Retinal pigment epithelial cell (primary cell): ENCODE results near the gene GATA5.

Experiments
- DNase-seq: peaks from one replicate; pipeline ENCODE4 v3.0.0-alpha.2; 2010; ENCODE audit warnings: low read depth
- H3K4me3 ChIP-seq: 2 replicates; pipeline ENCODE4 v1.5.1; 2011; ENCODE audit warnings: mild to moderate bottlenecking, low read length, control low read depth, moderate library complexity
- TF ChIP-seq, protein P1 (sequence below): conservative IDR thresholded peaks from 2 replicates; pipeline ENCODE4 v1.5.1; 2011; ENCODE audit warnings: low read depth, low read length, control low read depth, inconsistent platforms

Gene GATA5

GRCh38 chr20:62479156-62479555 lies 3.4 kb upstream of the GATA5 start:
- TF ChIP-seq, protein P1, sequence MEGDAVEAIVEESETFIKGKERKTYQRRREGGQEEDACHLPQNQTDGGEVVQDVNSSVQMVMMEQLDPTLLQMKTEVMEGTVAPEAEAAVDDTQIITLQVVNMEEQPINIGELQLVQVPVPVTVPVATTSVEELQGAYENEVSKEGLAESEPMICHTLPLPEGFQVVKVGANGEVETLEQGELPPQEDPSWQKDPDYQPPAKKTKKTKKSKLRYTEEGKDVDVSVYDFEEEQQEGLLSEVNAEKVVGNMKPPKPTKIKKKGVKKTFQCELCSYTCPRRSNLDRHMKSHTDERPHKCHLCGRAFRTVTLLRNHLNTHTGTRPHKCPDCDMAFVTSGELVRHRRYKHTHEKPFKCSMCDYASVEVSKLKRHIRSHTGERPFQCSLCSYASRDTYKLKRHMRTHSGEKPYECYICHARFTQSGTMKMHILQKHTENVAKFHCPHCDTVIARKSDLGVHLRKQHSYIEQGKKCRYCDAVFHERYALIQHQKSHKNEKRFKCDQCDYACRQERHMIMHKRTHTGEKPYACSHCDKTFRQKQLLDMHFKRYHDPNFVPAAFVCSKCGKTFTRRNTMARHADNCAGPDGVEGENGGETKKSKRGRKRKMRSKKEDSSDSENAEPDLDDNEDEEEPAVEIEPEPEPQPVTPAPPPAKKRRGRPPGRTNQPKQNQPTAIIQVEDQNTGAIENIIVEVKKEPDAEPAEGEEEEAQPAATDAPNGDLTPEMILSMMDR: no peak
- no peak overlapping the region for H3K4me3 ChIP-seq
- no peak for DNase-seq

DNA sequence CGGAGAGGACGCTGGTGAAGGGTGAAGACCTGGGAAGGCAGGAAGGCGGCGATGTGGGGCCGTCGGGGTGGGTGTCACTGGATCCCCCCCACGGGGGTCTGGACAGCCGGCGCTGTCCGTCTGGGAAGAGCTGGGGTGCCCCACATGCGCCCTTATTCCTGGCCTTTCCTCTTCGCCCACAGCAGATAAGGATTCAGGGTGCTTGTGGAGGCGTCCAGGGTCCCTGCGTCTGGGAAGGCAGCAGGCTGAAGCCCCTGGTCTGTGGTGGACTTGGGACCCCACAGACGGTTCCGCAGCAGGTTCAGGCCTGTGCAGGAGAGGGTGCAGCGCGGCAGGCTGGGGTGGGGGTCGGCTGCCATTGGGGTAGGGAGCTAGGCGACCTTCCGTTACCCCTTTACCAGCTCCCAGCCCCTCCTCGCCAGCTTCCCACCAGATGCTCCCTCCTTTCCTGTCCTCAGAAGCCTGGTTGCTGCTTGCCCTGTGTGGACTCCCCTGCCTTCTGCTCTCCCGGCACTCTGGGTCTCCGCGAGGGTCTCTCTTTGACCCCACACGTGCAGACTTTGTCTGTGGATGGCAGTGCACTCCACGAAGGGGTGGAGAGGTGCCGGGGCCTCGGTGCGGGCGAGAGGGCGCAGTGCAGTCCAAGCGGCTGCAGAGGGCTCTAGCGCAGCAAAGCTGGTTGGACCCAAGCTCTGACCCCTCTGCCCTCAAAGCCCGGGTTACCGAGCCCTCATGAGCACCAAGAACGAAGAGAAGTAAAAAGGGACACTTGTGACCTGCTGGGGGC lies 2.1 kb upstream of the GATA5 start:
- no peak for DNase-seq
- TF ChIP-seq, protein P1: no peak
- no peak overlapping the region for H3K4me3 ChIP-seq

- no peak overlapping the region for H3K4me3 ChIP-seq
- TF ChIP-seq, protein P1: no peak
- no peak for DNase-seq
Measured at GRCh38 chr20:62476056-62476838, 452 bp upstream of the GATA5 start.

GRCh38 chr20:62475027-62475771 lies 596 bp downstream of the GATA5 start:
- no peak overlapping the region for H3K4me3 ChIP-seq
- no peak for DNase-seq
- TF ChIP-seq, protein P1: no peak

DNA sequence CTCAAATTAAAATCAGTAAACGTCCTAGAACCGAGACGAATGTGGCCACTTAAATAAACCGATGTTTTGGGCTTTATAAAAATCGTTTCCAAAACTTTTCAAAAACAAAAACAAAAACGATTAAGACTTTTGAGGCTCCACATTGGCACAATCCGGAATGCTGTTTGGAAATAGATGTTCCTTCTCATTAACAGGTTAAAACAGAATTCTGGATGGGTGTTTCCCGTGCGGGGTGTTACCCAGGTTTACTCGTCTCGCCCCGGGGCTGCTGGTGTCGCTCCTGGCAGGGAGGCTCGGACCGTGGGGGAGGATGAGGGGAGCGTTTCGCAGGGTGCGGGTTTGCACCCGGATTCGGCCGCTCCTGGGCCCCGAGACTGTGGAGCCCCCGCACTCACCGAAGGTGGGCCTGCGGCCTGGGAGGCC lies 1.2 kb downstream of the GATA5 start:
- TF ChIP-seq, protein P1: no peak
- H3K4me3 ChIP-seq: no peak overlapping the region
- no peak for DNase-seq

- TF ChIP-seq, protein P1: no peak
- no peak for DNase-seq
- no peak overlapping the region for H3K4me3 ChIP-seq
Measured at GRCh38 chr20:62473717-62474603, 1.8 kb downstream of the GATA5 start.
